ENCODE data around the gene SCD. TPM values are rescaled to one million over a fixed set of nuclear protein-coding genes. Genes with fewer than 3 reads are reported as not detected.
"Not testable (repeated sequence)": the region's sequence is repeated elsewhere in the genome, so short reads cannot be mapped to it uniquely, and the experiment has no call there.

The SCD gene
- 76.8 TPM for polyA plus RNA-seq (2012; ENCODE audit: missing spikeins)

GRCh38 chr10:100346765-100347567, at the start of gene SCD:
SCD (plus strand) TSS chr10:100347233; CDS start chr10:100347505, 272 bp downstream.
- DNase-seq (ENCODE audit: insufficient read length) (peak; percentile 94), FAIRE-seq (peak; percentile 93)
- peak; percentile 18; the same call in 1 of the 2 replicates for TF ChIP-seq TAF1 (IDR thresholded peaks at IDR 0.05; ENCODE audit: borderline replicate concordance, low read depth, low read length)
- TF ChIP-seq POLR2AphosphoS5 (IDR thresholded peaks at IDR 0.05; ENCODE audit: low read depth, low read length) = no peak; the same call in 1 of the 2 replicates
- TF ChIP-seq POLR2A (IDR thresholded peaks at IDR 0.05; ENCODE audit: low read depth, low read length) = peak; percentile 64; the same call in 1 of the 2 replicates

DNA sequence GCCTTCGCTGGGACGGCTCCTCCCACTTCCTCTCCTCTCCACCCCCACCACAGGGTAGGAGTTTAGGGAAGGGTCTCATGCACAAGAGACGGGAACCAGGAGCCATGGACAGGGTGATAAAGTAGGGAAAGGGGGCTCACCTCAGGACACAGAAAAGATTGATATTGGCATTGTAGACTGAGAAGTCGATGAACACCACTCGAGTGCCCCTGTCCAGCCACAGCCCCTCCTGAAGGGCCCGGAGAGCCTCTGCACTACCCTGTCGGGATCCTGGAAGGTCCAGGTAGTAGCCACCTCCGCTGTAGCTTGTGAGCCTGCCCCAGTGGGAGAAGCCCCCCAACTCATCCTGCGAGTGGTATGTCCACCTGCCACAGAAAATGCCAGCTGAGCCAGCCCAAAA, 49.8 kb upstream of the SCD start:
- FAIRE-seq (no peak), DNase-seq (ENCODE audit: insufficient read length) (no peak)
- TF ChIP-seq POLR2AphosphoS5 (IDR thresholded peaks at IDR 0.05; ENCODE audit: low read depth, low read length) (no peak), POLR2A (IDR thresholded peaks at IDR 0.05; ENCODE audit: low read depth, low read length) (no peak), TAF1 (IDR thresholded peaks at IDR 0.05; ENCODE audit: borderline replicate concordance, low read depth, low read length) (no peak)

- FAIRE-seq; DNase-seq (ENCODE audit: insufficient read length): not testable (repeated sequence)
Observed at GRCh38 chr10:100301123-100301522, 45.9 kb upstream of the SCD start.

DNA sequence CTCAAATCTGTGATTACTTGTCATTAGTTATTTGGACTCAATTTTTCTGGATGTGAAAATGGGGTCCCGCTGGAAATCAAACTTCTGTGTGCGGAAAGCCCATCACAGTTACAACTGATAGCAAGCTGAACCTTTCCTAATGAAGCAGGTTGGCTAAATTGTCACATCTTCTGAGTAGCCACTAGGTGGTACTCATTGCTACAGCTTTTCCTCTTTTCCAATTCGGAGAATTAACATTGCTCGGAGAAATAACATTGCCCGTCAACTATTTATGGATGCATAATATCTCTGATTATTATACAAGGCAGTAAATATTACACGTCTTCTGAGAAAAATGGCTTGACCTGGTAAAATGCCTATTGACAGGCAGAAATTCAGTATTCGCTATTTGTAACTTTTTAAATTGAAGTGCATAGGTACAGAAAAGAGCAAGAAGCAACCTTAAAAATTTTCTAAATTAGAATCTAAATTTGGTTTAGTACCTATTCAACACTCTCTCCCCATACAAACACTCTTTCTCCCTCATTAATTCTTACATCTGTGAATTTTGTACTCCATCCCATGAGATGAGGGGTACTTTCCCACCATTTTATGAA, 43.2 kb upstream of the SCD start:
- TF ChIP-seq POLR2A (IDR thresholded peaks at IDR 0.05; ENCODE audit: low read depth, low read length) (no peak), POLR2AphosphoS5 (IDR thresholded peaks at IDR 0.05; ENCODE audit: low read depth, low read length) (no peak), TAF1 (IDR thresholded peaks at IDR 0.05; ENCODE audit: borderline replicate concordance, low read depth, low read length) (no peak)
- FAIRE-seq (peak; percentile 86), DNase-seq (ENCODE audit: insufficient read length) (no peak)

GRCh38 chr10:100304414-100304813, 42.6 kb upstream of the SCD start:
- FAIRE-seq (peak; percentile 14), DNase-seq (ENCODE audit: insufficient read length) (no peak)
- TF ChIP-seq POLR2A (IDR thresholded peaks at IDR 0.05; ENCODE audit: low read depth, low read length) (no peak), POLR2AphosphoS5 (IDR thresholded peaks at IDR 0.05; ENCODE audit: low read depth, low read length) (no peak), TAF1 (IDR thresholded peaks at IDR 0.05; ENCODE audit: borderline replicate concordance, low read depth, low read length) (no peak)

GRCh38 chr10:100306861-100307260, 40.2 kb upstream of the SCD start:
- FAIRE-seq (no peak), DNase-seq (ENCODE audit: insufficient read length) (no peak)
- no peak for TF ChIP-seq POLR2A (IDR thresholded peaks at IDR 0.05; ENCODE audit: low read depth, low read length)
- TF ChIP-seq TAF1 (IDR thresholded peaks at IDR 0.05; ENCODE audit: borderline replicate concordance, low read depth, low read length) = no peak
- TF ChIP-seq POLR2AphosphoS5 (IDR thresholded peaks at IDR 0.05; ENCODE audit: low read depth, low read length) = no peak

DNA sequence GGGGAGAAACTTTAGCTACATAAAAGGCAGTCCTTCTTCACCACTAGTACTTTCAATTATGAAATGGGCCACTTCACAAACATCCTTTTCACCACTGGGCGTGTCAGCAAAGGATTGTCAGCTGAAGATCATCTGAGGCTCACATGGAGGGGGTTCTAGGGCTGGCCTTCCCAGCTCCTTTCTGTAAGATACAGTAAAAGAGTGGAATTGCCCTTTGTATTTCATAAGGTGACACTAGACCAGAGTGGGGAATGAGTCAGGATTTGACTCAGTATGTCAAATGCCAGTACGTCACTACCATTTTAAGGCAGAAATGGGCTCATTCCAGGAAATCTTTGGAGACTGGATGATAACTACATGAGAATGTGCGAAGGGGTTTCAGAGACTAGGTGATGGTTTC, 39.3 kb upstream of the SCD start:
- FAIRE-seq (no peak), DNase-seq (ENCODE audit: insufficient read length) (no peak)
- TF ChIP-seq POLR2AphosphoS5 (IDR thresholded peaks at IDR 0.05; ENCODE audit: low read depth, low read length) (no peak), POLR2A (IDR thresholded peaks at IDR 0.05; ENCODE audit: low read depth, low read length) (no peak), TAF1 (IDR thresholded peaks at IDR 0.05; ENCODE audit: borderline replicate concordance, low read depth, low read length) (no peak)

GRCh38 chr10:100311298-100311697, 35.7 kb upstream of the SCD start:
- FAIRE-seq (no peak), DNase-seq (ENCODE audit: insufficient read length) (no peak)
- TF ChIP-seq TAF1 (IDR thresholded peaks at IDR 0.05; ENCODE audit: borderline replicate concordance, low read depth, low read length) = no peak
- TF ChIP-seq POLR2A (IDR thresholded peaks at IDR 0.05; ENCODE audit: low read depth, low read length) = no peak
- no peak for TF ChIP-seq POLR2AphosphoS5 (IDR thresholded peaks at IDR 0.05; ENCODE audit: low read depth, low read length)

DNA sequence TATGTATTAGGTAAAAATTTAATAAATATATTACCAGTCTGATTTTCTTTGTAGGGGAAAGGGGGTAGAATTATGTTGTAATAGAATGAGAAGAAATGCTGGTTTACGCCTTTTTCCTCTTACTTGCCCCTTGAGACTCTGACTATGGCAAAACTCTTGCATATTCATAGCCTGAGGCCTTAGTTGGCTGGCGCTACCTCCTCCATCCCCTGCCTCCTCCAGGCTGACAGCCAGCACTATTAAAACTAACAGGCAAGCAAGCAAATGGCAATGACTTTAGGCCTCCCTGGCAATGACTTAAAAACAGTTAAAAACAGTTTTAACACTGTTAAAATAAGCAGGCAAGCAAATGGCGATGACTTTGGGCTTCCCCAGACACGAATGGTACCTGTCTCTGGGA, 31.4 kb upstream of the SCD start:
- DNase-seq (ENCODE audit: insufficient read length) (no peak), FAIRE-seq (no peak)
- TF ChIP-seq TAF1 (IDR thresholded peaks at IDR 0.05; ENCODE audit: borderline replicate concordance, low read depth, low read length) = no peak
- TF ChIP-seq POLR2A (IDR thresholded peaks at IDR 0.05; ENCODE audit: low read depth, low read length) = no peak
- no peak for TF ChIP-seq POLR2AphosphoS5 (IDR thresholded peaks at IDR 0.05; ENCODE audit: low read depth, low read length)

DNA sequence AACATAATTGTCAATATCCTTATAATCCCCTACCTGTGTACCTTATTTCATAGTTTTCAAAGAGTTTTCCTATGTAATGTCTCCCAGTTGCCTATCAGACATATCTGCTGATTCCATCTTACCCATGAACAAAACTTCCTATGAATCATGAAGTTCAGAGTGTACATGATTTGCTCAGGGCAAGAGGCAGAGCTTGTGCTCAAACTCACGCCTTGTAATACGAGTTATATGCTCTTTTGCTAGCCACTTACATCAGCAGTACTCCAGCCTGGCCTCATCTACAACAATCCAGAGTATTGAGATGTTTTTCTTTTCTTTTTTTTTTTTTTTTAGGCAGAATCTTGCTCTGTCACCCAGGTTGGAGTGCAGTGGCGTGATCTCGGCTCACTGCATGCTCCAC, 28.8 kb upstream of the SCD start:
- no peak for DNase-seq (ENCODE audit: insufficient read length)
- no peak for FAIRE-seq
- TF ChIP-seq POLR2A (IDR thresholded peaks at IDR 0.05; ENCODE audit: low read depth, low read length) = no peak
- TF ChIP-seq POLR2AphosphoS5 (IDR thresholded peaks at IDR 0.05; ENCODE audit: low read depth, low read length) = no peak
- TF ChIP-seq TAF1 (IDR thresholded peaks at IDR 0.05; ENCODE audit: borderline replicate concordance, low read depth, low read length) = no peak

GRCh38 chr10:100319707-100320402, 27.2 kb upstream of the SCD start:
- no peak for FAIRE-seq
- TF ChIP-seq POLR2AphosphoS5 (IDR thresholded peaks at IDR 0.05; ENCODE audit: low read depth, low read length) (no peak), POLR2A (IDR thresholded peaks at IDR 0.05; ENCODE audit: low read depth, low read length) (no peak), TAF1 (IDR thresholded peaks at IDR 0.05; ENCODE audit: borderline replicate concordance, low read depth, low read length) (no peak)
- no peak for DNase-seq (ENCODE audit: insufficient read length)
